Epithelial cell of esophagus (primary cell): Measurements from ENCODE around the gene CCM2.

ENCODE experiments used
- DNase-seq: peaks from one replicate; pipeline ENCODE4 v3.0.0; 2010; ENCODE audit warnings: low read depth
- H3K4me3 ChIP-seq: 2 replicates; pipeline ENCODE4 v1.5.1; 2011; ENCODE audit warnings: mild to moderate bottlenecking, low read length, control low read depth
- CTCF ChIP-seq: IDR thresholded peaks from 2 replicates; pipeline ENCODE4 v1.5.1; 2011; ENCODE audit warnings: low read depth, mild to moderate bottlenecking, low read length, control low read depth, inconsistent platforms; ENCODE audit not compliant: insufficient read depth; ENCODE audit errors: missing control alignments

Gene CCM2

GRCh38 chr7:44978511-44979366 is 21.3 kb upstream of the CCM2 start, which contains the start of gene MYO1G:
MYO1G (minus strand) TSS chr7:44979015; CDS start chr7:44978961, 54 bp downstream.
- DNase-seq, result no peak
- TF ChIP-seq CTCF, result no peak
- no peak within 1 kb of the TSS for H3K4me3 ChIP-seq

GRCh38 chr7:44979481-44980392 is 20.3 kb upstream of the CCM2 start:
- peak; percentile 52 for DNase-seq
- H3K4me3 ChIP-seq, result no peak overlapping the region
- TF ChIP-seq CTCF, result no peak

- no peak overlapping the region for H3K4me3 ChIP-seq
These were observed 19.5 kb upstream of the CCM2 start for GRCh38 chr7:44980393-44981034.

GRCh38 chr7:44981035-44981706 is 18.8 kb upstream of the CCM2 start:
- no peak for TF ChIP-seq CTCF
- no peak overlapping the region for H3K4me3 ChIP-seq
- peak; percentile 37 for DNase-seq

More at GRCh38 chr7:44980393-44981034, 19.5 kb upstream of the CCM2 start:
- DNase-seq, result peak; percentile 60
- no peak for TF ChIP-seq CTCF

DNA sequence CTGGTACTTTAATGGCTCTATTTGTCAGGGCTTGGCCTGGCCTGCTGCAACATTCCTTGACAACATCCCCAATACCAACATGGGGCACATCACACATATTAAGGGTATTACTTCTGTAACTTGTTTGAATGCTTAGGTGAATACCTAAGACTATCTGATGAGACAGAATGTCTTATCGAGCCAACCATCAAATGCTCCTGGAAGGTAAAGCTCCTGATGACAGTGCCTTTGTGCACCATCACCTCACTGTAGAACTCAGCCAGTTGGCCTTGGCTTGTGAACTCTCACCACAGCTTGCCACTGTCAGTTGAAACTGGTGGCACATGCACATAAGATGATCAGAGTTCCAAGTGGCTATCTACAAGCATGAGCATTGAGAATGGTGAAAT is 17.5 kb upstream of the CCM2 start:
- no peak for DNase-seq
- TF ChIP-seq CTCF, result no peak
- H3K4me3 ChIP-seq, result no peak overlapping the region

DNA sequence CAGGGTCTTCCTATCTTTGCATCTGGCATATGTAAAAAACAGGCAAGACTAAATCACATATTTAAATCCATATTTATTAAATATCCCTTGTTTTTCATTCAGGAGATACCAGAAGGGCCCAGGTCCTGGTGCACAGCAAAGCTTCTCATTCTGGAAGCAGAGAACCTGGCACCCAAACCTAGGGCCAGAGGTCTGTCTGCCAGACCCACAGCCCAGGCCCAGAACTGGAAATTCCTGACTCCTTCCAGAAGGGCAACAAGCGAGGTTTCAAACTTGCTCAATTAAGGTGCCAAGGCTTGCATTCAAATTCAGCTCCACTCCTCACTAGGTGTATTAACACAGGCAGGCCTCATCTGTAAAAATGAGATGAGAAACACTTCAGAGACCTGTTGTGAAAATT is 17.0 kb upstream of the CCM2 start:
- H3K4me3 ChIP-seq, result no peak overlapping the region
- no peak for TF ChIP-seq CTCF
- no peak for DNase-seq
